ENCODE measurements around the gene SRRM1. TPM values are rescaled to one million over a fixed set of nuclear protein-coding genes. Genes with fewer than 3 reads are reported as not detected.
A peak's percentile ranks its signal among the peaks of the same experiment; 100 is the strongest.
"Not testable (repeated sequence)": the region's sequence is repeated elsewhere in the genome, so short reads cannot be mapped to it uniquely, and the experiment has no call there.

SRRM1 gene
- total RNA-seq, 2 donors from 2014 or later, result 110 to 147 TPM

DNA sequence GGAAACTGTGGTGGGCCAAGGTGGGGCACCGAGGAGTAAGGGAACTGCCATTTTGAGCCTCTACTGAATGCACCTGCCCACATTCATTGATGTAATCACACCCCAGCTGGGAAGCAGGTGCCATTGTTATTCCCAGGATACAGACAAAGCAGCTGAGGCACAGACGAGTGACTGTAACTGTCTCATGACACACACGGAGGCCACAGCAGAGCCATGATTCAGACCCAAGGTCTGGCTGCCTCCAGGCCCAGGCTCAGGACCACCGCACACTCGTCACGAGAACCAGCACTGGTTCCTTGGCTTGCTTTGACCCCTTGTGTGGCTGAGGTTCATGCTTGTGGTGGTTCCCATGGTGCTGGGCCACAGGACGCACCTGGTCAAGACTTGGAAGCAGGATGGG is 56.5 kb downstream of the SRRM1 start:
- H3K4me3 ChIP-seq, result no peak overlapping the region
- H3K4me1 ChIP-seq, result no peaks in the 10 kb centered on the region
- no peaks in the 10 kb centered on the region for H3K27me3 ChIP-seq
- TF ChIP-seq, protein P1, sequence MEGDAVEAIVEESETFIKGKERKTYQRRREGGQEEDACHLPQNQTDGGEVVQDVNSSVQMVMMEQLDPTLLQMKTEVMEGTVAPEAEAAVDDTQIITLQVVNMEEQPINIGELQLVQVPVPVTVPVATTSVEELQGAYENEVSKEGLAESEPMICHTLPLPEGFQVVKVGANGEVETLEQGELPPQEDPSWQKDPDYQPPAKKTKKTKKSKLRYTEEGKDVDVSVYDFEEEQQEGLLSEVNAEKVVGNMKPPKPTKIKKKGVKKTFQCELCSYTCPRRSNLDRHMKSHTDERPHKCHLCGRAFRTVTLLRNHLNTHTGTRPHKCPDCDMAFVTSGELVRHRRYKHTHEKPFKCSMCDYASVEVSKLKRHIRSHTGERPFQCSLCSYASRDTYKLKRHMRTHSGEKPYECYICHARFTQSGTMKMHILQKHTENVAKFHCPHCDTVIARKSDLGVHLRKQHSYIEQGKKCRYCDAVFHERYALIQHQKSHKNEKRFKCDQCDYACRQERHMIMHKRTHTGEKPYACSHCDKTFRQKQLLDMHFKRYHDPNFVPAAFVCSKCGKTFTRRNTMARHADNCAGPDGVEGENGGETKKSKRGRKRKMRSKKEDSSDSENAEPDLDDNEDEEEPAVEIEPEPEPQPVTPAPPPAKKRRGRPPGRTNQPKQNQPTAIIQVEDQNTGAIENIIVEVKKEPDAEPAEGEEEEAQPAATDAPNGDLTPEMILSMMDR (IDR thresholded peaks at IDR 0.05), result no peak
- DNase-seq, result no peak
- no peak overlapping the region for H3K9ac ChIP-seq (ENCODE audit: low read depth in 2 of 2, low read length in 2 of 2)
- intact Hi-C loops (cut with DNase I), result no loop called here
- H3K9me3 ChIP-seq, result no peaks in the 10 kb centered on the region
- H3K36me3 ChIP-seq, result no peaks in the 10 kb centered on the region
- H3K27ac ChIP-seq, result no peak overlapping the region

DNA sequence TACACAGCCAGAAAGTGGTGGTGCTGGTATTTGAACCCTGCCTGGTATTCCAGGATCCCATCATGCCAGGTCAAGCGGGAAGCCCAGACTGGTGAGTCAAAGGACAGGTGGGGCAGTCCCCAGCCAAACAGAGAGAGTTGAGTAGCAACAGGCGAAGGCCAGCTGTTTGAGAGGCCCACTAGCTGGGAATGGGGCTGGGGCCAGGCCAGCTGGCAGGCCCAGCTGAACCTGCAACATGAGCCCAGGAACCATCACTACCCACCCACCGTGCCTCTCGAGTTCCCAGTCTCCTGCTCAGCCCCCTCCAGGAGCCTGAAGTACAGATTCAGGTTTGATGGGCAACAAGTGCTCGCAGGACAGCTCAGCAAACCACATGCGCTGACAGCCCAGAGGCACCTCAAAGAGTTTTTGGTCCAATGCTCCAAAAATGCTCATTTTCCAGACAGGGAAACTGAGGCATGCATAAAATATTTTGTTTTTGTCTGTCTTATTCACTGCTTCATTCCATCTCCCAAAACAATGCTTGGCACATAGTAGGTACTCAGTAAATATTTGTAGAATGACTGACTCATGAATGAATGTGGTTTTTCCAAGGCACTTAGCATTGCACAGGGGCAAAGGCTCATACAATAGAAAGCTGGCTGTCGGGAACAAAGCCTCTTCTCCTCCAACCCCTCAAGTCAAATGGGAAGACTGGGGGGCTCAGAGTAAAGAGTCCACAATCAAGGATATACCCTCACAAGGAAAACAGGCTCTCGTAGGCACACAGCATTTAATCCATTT is 59.6 kb downstream of the SRRM1 start:
- H3K4me1 ChIP-seq, result peaks cover 3% of the 10 kb centered on the region
- no peak overlapping the region for H3K4me3 ChIP-seq
- H3K36me3 ChIP-seq, result no peaks in the 10 kb centered on the region
- H3K27me3 ChIP-seq, result no peaks in the 10 kb centered on the region
- H3K27ac ChIP-seq, result no peak overlapping the region
- TF ChIP-seq, protein P1 (IDR thresholded peaks at IDR 0.05), result no peak
- H3K9ac ChIP-seq (ENCODE audit: low read depth in 2 of 2, low read length in 2 of 2), result no peak overlapping the region
- intact Hi-C loops (cut with DNase I), result no loop called here
- no peaks in the 10 kb centered on the region for H3K9me3 ChIP-seq
- no peak for DNase-seq

GRCh38 chr1:24704411-24705259 is 61.5 kb downstream of the SRRM1 start:
- TF ChIP-seq, protein P1 (IDR thresholded peaks at IDR 0.05), result no peak
- H3K27me3 ChIP-seq, result no peaks in the 10 kb centered on the region
- H3K27ac ChIP-seq, result peak overlapping the region; percentile 75
- intact Hi-C loops (cut with DNase I), result no loop called here
- no peaks in the 10 kb centered on the region for H3K9me3 ChIP-seq
- H3K36me3 ChIP-seq, result no peaks in the 10 kb centered on the region
- DNase-seq, result no peak
- H3K4me1 ChIP-seq, result peaks cover 3% of the 10 kb centered on the region
- H3K9ac ChIP-seq (ENCODE audit: low read depth in 2 of 2, low read length in 2 of 2), result no peak overlapping the region
- no peak overlapping the region for H3K4me3 ChIP-seq

DNA sequence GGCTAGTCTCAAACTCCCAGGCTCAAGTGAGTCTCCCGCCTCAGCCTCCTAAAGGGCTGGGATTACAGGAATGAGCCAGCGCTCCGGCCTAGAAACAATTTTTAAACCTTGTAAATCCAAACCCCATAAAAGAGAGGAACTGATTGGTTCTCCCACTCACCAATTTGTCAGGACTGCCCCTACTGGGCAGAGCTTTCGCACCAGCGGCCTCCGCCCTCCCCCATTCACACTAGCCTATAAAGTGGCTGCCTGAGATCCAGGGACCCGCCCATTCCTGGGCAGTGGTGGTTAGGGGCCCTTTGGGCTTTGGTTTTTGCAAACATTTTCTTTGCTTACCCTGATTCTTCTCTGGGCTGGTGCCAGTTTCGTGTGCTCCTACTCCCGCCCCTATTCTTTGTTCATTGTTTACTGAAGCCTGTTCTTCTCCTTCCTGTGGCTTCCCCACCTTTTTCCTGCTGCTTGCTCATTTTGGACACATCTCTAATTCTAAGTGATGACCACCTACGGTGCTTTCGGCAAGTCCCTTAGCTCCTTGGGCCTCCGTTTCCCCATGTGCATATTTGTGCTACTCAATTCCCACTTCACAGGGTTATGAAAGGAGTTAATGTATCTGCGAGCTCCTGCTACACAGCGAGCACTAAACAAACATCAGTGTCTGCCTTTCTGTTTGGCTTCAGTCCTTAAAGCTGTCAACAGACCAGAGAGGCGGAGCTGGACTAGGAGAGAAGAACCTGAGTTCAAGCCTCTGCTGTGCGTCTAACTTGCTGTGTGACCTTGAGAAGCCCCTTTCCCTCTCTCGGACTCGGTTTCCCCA is 62.4 kb downstream of the SRRM1 start:
- Histone ChIP-seq H3K9ac (ENCODE audit: low read depth in 2 of 2, low read length in 2 of 2) (peak overlapping the region; percentile 19 to 28), H3K27ac (peak overlapping the region; percentile 75), H3K27me3 (no peaks in the 10 kb centered on the region), H3K36me3 (no peaks in the 10 kb centered on the region), H3K4me1 (peaks cover 3% of the 10 kb centered on the region), H3K9me3 (no peaks in the 10 kb centered on the region), H3K4me3 (peak overlapping the region; percentile 19)
- intact Hi-C loops (cut with DNase I), result no loop called here
- TF ChIP-seq, protein P1 (IDR thresholded peaks at IDR 0.05), result no peak
- DNase-seq, result peak; percentile 88

- peak overlapping the region in 1 of 2 donors; percentile 19 for H3K9ac ChIP-seq (ENCODE audit: low read depth in 2 of 2, low read length in 2 of 2)
- H3K4me1 ChIP-seq; H3K36me3 ChIP-seq; intact Hi-C loops (cut with DNase I); DNase-seq; H3K9me3 ChIP-seq; H3K27me3 ChIP-seq: not testable (repeated sequence)
- peak overlapping the region; percentile 19 for H3K4me3 ChIP-seq
- H3K27ac ChIP-seq, result peak overlapping the region; percentile 75
Observed at GRCh38 chr1:24706074-24706389, 62.9 kb downstream of the SRRM1 start.

Measured in colonic mucosa (tissue), 4 donors.